ENCODE data around the gene ABI3BP.

ABI3BP gene

GRCh38 chr3:100776097-100776729, 217.0 kb downstream of the ABI3BP start:
- no peak for DNase-seq
- Histone ChIP-seq H3K4me3 (ENCODE audit: insufficient read depth, low read depth, low read length, poor library complexity, severe bottlenecking) (no peak overlapping the region), H3K27ac (ENCODE audit: insufficient read depth, low read length, poor library complexity, severe bottlenecking) (no peak overlapping the region), H3K36me3 (ENCODE audit: control insufficient read depth, insufficient read depth, low read length) (no peaks in the 10 kb centered on the region), H3K9me3 (ENCODE audit: control insufficient read depth, low read length) (no peaks in the 10 kb centered on the region), H3K27me3 (replicated peaks; ENCODE audit: control insufficient read depth, insufficient read depth, low read length, poor library complexity, severe bottlenecking) (no peaks in the 10 kb centered on the region), H3K4me1 (ENCODE audit: control insufficient read depth, insufficient read depth, low read length, poor library complexity, severe bottlenecking) (no peaks in the 10 kb centered on the region)

GRCh38 chr3:100775669-100776068, 217.6 kb downstream of the ABI3BP start:
- no peak overlapping the region for H3K27ac ChIP-seq (ENCODE audit: insufficient read depth, low read length, poor library complexity, severe bottlenecking)
- H3K9me3 ChIP-seq (ENCODE audit: control insufficient read depth, low read length), result no peaks in the 10 kb centered on the region
- H3K4me1 ChIP-seq (ENCODE audit: control insufficient read depth, insufficient read depth, low read length, poor library complexity, severe bottlenecking), result no peaks in the 10 kb centered on the region
- H3K27me3 ChIP-seq (replicated peaks; ENCODE audit: control insufficient read depth, insufficient read depth, low read length, poor library complexity, severe bottlenecking), result no peaks in the 10 kb centered on the region
- DNase-seq, result no peak
- H3K36me3 ChIP-seq (ENCODE audit: control insufficient read depth, insufficient read depth, low read length), result no peaks in the 10 kb centered on the region
- H3K4me3 ChIP-seq (ENCODE audit: insufficient read depth, low read depth, low read length, poor library complexity, severe bottlenecking), result no peak overlapping the region

GRCh38 chr3:100775226-100775625, 218.0 kb downstream of the ABI3BP start:
- H3K36me3 ChIP-seq (ENCODE audit: control insufficient read depth, insufficient read depth, low read length), result no peaks in the 10 kb centered on the region
- no peaks in the 10 kb centered on the region for H3K9me3 ChIP-seq (ENCODE audit: control insufficient read depth, low read length)
- H3K4me3 ChIP-seq (ENCODE audit: insufficient read depth, low read depth, low read length, poor library complexity, severe bottlenecking), result no peak overlapping the region
- H3K27me3 ChIP-seq (replicated peaks; ENCODE audit: control insufficient read depth, insufficient read depth, low read length, poor library complexity, severe bottlenecking), result no peaks in the 10 kb centered on the region
- H3K27ac ChIP-seq (ENCODE audit: insufficient read depth, low read length, poor library complexity, severe bottlenecking), result no peak overlapping the region
- no peaks in the 10 kb centered on the region for H3K4me1 ChIP-seq (ENCODE audit: control insufficient read depth, insufficient read depth, low read length, poor library complexity, severe bottlenecking)
- no peak for DNase-seq

DNA sequence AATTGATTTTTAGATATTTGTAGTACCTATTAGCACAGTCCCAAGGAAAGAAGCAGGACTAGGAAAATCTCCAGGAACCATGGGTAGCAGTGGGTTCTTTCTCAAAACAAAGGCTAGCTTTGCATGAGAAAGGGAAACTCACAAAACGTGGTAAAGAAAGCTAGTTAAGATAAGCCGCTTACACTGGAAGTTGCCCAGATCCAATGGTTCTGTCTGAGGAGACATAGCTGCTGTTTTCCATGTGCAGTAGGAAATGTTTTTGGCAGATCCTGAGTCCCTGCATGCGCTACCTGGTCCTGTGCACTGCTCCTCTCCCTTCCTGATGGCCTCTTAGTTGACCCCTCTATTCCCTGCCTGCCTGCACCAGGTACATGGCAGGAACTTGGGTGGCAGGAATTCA, 223.5 kb downstream of the ABI3BP start:
- no peaks in the 10 kb centered on the region for H3K36me3 ChIP-seq (ENCODE audit: control insufficient read depth, insufficient read depth, low read length)
- H3K4me1 ChIP-seq (ENCODE audit: control insufficient read depth, insufficient read depth, low read length, poor library complexity, severe bottlenecking), result no peaks in the 10 kb centered on the region
- H3K27ac ChIP-seq (ENCODE audit: insufficient read depth, low read length, poor library complexity, severe bottlenecking), result no peak overlapping the region
- no peak for DNase-seq
- H3K9me3 ChIP-seq (ENCODE audit: control insufficient read depth, low read length), result no peaks in the 10 kb centered on the region
- H3K27me3 ChIP-seq (replicated peaks; ENCODE audit: control insufficient read depth, insufficient read depth, low read length, poor library complexity, severe bottlenecking), result no peaks in the 10 kb centered on the region
- H3K4me3 ChIP-seq (ENCODE audit: insufficient read depth, low read depth, low read length, poor library complexity, severe bottlenecking), result no peak overlapping the region

DNA sequence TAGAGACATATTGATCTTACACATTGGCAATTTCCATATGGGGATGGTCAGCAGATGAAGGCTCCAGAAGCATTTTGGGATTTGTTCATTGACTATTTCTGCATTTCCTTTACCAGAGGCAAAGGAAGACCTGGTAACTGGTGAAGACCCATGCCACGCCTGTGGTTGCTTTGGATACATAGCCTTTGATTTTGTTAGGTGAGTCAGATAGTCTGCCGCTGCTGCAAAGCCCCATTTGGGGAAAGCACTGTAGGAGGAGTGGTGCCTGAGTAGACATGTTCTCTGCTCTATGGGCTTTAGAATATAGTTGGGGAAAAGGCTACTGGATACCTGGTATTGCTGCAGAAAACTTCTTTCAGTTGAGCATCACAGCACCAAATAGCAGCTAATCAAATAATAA, 227.2 kb downstream of the ABI3BP start:
- Histone ChIP-seq H3K4me1 (ENCODE audit: control insufficient read depth, insufficient read depth, low read length, poor library complexity, severe bottlenecking) (no peaks in the 10 kb centered on the region), H3K4me3 (ENCODE audit: insufficient read depth, low read depth, low read length, poor library complexity, severe bottlenecking) (no peak overlapping the region), H3K27me3 (replicated peaks; ENCODE audit: control insufficient read depth, insufficient read depth, low read length, poor library complexity, severe bottlenecking) (no peaks in the 10 kb centered on the region), H3K9me3 (ENCODE audit: control insufficient read depth, low read length) (no peaks in the 10 kb centered on the region), H3K27ac (ENCODE audit: insufficient read depth, low read length, poor library complexity, severe bottlenecking) (no peak overlapping the region), H3K36me3 (ENCODE audit: control insufficient read depth, insufficient read depth, low read length) (no peaks in the 10 kb centered on the region)
- DNase-seq, result no peak

DNA sequence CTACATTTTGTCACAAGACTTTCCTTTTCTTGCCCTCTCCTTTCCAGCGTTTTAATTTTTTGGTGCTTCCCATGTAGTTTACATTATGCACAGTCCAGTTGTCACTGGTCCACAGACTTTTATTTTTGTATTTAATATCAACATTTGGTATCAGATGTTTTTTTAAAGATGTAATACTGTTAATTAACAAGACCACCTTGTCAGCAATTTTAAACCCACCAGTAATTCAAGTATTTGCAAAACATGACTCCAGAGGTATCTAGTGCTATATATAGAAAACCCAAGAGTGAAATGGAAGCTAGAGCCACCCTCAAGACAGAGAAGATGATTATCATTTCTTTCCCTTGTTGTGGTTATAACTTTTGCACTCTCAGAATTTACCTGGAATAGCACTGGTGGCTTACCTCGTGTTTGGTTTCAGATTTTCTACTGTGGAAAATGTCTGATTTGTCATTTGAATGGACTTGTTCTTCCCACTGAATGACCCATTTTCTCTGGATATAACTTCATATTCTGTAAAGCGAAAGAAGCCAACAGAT, 227.7 kb downstream of the ABI3BP start:
- Histone ChIP-seq H3K27me3 (replicated peaks; ENCODE audit: control insufficient read depth, insufficient read depth, low read length, poor library complexity, severe bottlenecking) (no peaks in the 10 kb centered on the region), H3K4me1 (ENCODE audit: control insufficient read depth, insufficient read depth, low read length, poor library complexity, severe bottlenecking) (no peaks in the 10 kb centered on the region), H3K36me3 (ENCODE audit: control insufficient read depth, insufficient read depth, low read length) (no peaks in the 10 kb centered on the region), H3K27ac (ENCODE audit: insufficient read depth, low read length, poor library complexity, severe bottlenecking) (no peak overlapping the region), H3K4me3 (ENCODE audit: insufficient read depth, low read depth, low read length, poor library complexity, severe bottlenecking) (no peak overlapping the region), H3K9me3 (ENCODE audit: control insufficient read depth, low read length) (no peaks in the 10 kb centered on the region)
- DNase-seq, result no peak

GRCh38 chr3:100761951-100762350, 231.3 kb downstream of the ABI3BP start:
- no peak for DNase-seq
- H3K9me3 ChIP-seq (ENCODE audit: control insufficient read depth, low read length), result no peaks in the 10 kb centered on the region
- H3K4me3 ChIP-seq (ENCODE audit: insufficient read depth, low read depth, low read length, poor library complexity, severe bottlenecking), result no peak overlapping the region
- H3K36me3 ChIP-seq (ENCODE audit: control insufficient read depth, insufficient read depth, low read length), result no peaks in the 10 kb centered on the region
- H3K4me1 ChIP-seq (ENCODE audit: control insufficient read depth, insufficient read depth, low read length, poor library complexity, severe bottlenecking), result no peaks in the 10 kb centered on the region
- no peaks in the 10 kb centered on the region for H3K27me3 ChIP-seq (replicated peaks; ENCODE audit: control insufficient read depth, insufficient read depth, low read length, poor library complexity, severe bottlenecking)
- no peak overlapping the region for H3K27ac ChIP-seq (ENCODE audit: insufficient read depth, low read length, poor library complexity, severe bottlenecking)

GRCh38 chr3:100761211-100761942, 231.8 kb downstream of the ABI3BP start:
- Histone ChIP-seq H3K4me1 (ENCODE audit: control insufficient read depth, insufficient read depth, low read length, poor library complexity, severe bottlenecking) (no peaks in the 10 kb centered on the region), H3K36me3 (ENCODE audit: control insufficient read depth, insufficient read depth, low read length) (no peaks in the 10 kb centered on the region), H3K4me3 (ENCODE audit: insufficient read depth, low read depth, low read length, poor library complexity, severe bottlenecking) (no peak overlapping the region), H3K27me3 (replicated peaks; ENCODE audit: control insufficient read depth, insufficient read depth, low read length, poor library complexity, severe bottlenecking) (no peaks in the 10 kb centered on the region), H3K27ac (ENCODE audit: insufficient read depth, low read length, poor library complexity, severe bottlenecking) (no peak overlapping the region), H3K9me3 (ENCODE audit: control insufficient read depth, low read length) (no peaks in the 10 kb centered on the region)
- DNase-seq, result no peak

DNA sequence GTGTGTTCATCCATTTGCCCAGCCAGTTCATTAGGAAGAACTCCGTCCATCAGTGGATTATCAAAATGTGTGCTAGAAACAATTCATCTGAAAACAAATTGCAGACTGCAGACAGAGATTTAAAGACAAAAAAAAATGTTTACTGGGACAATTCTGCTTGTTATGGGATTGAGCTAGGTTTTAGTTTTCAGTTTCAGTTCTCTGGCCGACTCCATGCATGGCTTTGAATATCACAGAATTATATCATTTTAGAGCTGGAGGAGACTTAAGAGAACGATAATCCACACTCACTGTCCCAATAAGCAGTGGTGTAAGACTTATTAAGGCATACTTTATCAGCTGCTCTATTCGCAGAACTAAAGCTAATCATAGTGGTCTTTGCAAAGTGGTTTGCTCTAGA, 232.8 kb downstream of the ABI3BP start:
- Histone ChIP-seq H3K9me3 (ENCODE audit: control insufficient read depth, low read length) (no peaks in the 10 kb centered on the region), H3K4me1 (ENCODE audit: control insufficient read depth, insufficient read depth, low read length, poor library complexity, severe bottlenecking) (no peaks in the 10 kb centered on the region), H3K27ac (ENCODE audit: insufficient read depth, low read length, poor library complexity, severe bottlenecking) (no peak overlapping the region)

GRCh38 chr3:100759950-100760349, 233.3 kb downstream of the ABI3BP start:
- H3K9me3 ChIP-seq (ENCODE audit: control insufficient read depth, low read length), result no peaks in the 10 kb centered on the region
- no peaks in the 10 kb centered on the region for H3K27me3 ChIP-seq (replicated peaks; ENCODE audit: control insufficient read depth, insufficient read depth, low read length, poor library complexity, severe bottlenecking)
- H3K36me3 ChIP-seq (ENCODE audit: control insufficient read depth, insufficient read depth, low read length), result no peaks in the 10 kb centered on the region
- DNase-seq, result no peak
- H3K27ac ChIP-seq (ENCODE audit: insufficient read depth, low read length, poor library complexity, severe bottlenecking), result no peak overlapping the region
- H3K4me1 ChIP-seq (ENCODE audit: control insufficient read depth, insufficient read depth, low read length, poor library complexity, severe bottlenecking), result no peaks in the 10 kb centered on the region
- H3K4me3 ChIP-seq (ENCODE audit: insufficient read depth, low read depth, low read length, poor library complexity, severe bottlenecking), result no peak overlapping the region

More for the DNA sequence above, 232.8 kb downstream of the ABI3BP start:
- Histone ChIP-seq H3K4me3 (ENCODE audit: insufficient read depth, low read depth, low read length, poor library complexity, severe bottlenecking) (no peak overlapping the region), H3K27me3 (replicated peaks; ENCODE audit: control insufficient read depth, insufficient read depth, low read length, poor library complexity, severe bottlenecking) (no peaks in the 10 kb centered on the region), H3K36me3 (ENCODE audit: control insufficient read depth, insufficient read depth, low read length) (no peaks in the 10 kb centered on the region)
- no peak for DNase-seq
